GOT3 (cell line): ENCODE results near the gene COL18A1.

Source experiments
- DNase-seq: peaks from one replicate; lab custom pipeline; 2025; ENCODE audit warnings: mixed read lengths; lab: John Stamatoyannopoulos, UW

COL18A1 gene

GRCh38 chr21:45383111-45383614 is 21.8 kb upstream of the COL18A1 start:
- DNase-seq, result no peak

- DNase-seq, result no peak
Measured at GRCh38 chr21:45383615-45384201, 21.3 kb upstream of the COL18A1 start.

- no peak for DNase-seq
Measured at GRCh38 chr21:45384656-45385548, 20.1 kb upstream of the COL18A1 start.

DNA sequence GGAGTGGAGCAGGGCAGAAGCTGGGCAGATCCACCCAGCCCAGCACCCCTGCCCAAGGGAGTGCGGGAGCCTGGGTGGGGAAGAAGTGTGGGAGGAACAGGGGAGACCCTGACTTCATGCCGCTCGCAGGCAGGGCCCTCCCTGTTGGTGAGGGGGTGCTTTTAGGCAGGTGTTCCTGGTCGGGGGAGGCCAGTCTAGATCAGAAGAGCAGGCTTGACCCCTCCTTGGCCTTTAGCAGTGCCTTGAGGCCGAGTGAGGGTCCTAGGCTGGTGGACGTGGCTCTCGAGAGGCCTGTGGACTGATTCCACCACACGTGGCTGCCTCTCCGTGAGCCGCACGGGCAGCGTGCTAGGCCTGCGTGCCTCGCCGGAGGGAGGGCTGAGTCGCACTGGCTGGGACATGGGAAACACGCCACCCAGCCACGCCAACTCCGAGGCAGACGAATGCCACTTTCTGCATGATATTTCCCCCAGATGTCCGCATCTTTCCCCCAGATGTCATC is 19.4 kb upstream of the COL18A1 start:
- no peak for DNase-seq

DNA sequence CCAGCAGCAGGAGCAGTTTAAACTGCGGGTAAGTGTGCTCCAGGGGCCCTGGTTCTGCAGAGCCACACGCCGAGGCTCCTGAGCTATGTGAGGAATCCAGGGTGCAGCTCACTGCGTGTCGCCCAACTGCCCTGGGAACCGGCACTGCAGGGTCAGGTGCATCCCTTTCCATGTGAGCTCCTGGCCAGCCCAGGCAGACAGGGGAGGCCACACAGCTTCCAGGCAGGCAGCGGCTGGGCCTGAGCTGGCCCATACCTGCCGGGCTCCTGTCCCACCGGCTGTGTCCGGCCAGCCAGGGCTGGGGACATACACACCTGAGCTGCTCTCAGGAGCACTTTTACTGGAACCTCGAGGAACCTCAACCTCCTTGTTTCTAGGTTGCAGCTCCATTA is 18.6 kb upstream of the COL18A1 start:
- DNase-seq, result no peak

DNA sequence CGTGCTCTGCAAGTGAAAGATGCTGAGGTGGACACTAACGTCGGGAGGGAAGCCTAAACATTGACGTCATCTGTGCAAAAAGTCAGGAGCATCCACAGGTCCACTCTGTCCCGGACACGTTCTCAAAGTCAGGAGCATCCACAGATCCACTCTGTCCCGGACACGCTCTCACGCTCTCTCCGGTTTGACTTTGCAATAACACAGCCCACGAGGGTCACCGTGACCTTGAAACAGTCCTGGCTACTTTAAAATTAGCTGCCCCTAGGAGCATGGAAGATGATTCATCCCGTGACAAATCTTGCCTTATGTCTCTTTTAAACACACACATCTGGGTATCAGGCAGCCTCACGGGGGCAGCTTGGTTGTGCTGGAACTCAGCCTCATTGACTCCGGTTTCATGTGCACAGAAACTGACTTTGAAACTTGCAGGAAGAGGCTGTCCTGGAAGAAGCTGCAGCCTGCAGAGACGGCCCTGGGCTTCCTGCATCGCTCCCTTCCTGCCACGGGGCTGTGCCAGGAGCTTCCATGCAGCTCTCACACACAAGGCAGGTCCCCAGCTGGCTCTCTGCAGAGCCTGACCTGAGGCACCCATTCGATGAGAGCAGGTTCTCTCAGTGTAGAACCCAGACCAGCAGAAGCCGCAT is 18.1 kb upstream of the COL18A1 start:
- peak; percentile 43 for DNase-seq

DNA sequence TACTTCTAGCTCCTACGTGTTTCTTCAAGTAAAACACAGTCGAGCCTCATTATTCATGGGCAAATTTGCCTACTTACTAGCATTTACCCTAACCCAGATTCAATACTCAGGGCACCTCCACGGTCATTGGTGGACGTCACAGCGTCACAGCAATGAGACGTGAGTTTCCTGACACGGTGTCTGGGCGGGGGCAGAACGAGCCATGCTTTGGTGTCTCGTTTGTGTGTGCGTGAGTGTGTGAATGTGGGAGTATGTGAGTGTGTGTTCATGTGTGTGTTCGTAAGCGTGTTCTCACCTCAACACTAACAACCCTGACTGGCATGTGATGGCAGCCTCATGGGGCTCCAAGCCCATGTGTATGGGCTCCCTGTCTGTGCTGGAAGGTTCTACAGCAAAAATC is 17.5 kb upstream of the COL18A1 start:
- no peak for DNase-seq

DNA sequence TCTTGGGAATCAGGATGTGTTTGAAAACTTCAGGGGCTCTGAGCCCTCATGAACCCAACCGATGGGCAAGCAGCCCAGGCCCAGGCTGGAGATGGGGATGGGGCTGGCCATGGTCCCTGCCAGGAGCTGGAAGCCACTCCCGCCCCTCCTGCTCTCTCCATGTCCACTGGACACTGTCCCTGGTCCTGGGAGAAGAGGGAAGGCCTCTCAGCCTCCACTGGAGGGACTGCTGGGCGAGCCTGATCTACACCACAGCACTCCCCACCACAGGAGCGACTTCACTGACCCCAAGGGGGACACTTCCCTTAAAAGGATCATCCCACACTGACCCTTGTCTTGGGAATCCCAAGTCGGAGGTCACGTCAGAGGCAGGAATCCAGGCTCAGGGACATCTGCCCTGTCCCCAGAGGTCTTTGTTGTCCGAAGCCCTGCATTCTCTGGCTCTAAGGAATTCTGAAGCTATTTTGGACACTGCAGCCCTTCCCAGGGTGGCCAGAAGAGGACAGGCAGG is 16.9 kb upstream of the COL18A1 start:
- DNase-seq, result no peak

- DNase-seq, result no peak
Measured at GRCh38 chr21:45388611-45389296, 16.2 kb upstream of the COL18A1 start.

GRCh38 chr21:45390121-45390751 is 14.7 kb upstream of the COL18A1 start:
- no peak for DNase-seq

- no peak for DNase-seq
Measured at GRCh38 chr21:45390831-45391742, 13.9 kb upstream of the COL18A1 start.

DNA sequence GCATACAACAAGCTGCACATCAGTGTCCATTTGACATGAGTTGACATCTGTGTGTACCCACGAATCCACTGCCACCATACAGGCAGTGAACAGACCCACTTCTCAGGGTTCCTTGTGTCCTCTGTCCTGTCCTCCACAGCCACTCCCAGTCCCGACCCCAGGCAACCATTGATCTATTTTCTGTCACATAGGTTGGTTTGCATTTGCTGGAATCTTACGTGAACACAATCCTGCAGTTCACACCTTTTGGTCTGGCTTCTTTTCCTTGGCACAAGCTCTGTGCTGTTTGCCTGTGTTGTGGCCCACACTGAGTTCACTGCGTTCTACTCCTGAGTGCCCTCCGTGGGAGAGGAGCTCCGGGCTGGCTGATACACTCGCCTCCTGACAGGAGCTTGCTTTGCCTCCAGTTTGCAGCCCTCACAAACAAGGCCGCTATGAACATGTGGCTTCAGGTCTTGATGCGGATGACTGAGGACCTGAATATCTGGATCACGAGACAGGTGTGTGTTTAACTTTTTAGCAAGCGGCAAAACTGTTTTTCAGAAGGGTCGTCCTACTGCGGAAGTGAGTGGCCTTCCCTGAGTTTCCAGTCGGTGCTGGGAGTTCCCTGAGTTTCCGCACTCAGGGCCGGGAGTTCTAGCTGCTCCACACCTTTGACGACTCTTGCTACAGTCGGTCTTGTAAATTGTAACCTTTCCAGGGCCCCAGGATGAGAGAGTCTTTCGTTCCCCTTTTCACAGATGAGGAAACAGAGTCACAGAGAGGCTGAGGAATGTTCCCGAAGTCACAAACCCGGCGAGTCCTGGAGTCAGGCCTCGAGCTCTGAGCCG is 13.0 kb upstream of the COL18A1 start:
- DNase-seq, result no peak

- no peak for DNase-seq
Measured at GRCh38 chr21:45392573-45392971, 12.4 kb upstream of the COL18A1 start.

GRCh38 chr21:45393021-45393420 is 11.9 kb upstream of the COL18A1 start:
- no peak for DNase-seq

- DNase-seq, result no peak
Measured at GRCh38 chr21:45393833-45394638, 10.9 kb upstream of the COL18A1 start.

DNA sequence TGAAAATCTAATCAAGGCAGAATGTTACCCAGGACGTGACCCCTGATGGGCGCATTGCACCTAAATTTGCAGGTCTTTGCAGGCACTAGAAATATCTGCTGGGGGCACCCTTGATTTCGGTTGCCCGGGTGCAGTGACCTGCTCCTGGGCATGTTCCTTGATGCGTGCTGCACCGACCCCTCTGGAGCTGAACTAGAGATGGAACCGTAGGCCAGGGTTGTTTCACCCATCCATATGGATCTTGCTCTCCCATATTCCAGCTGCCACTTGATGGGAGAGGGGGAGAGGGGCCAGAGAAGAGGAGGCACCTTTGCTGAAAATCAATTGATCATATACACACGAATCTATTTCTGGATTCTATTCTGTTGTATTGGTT is 8.4 kb upstream of the COL18A1 start:
- DNase-seq, result no peak

GRCh38 chr21:45397381-45397780 is 7.6 kb upstream of the COL18A1 start:
- DNase-seq, result no peak

DNA sequence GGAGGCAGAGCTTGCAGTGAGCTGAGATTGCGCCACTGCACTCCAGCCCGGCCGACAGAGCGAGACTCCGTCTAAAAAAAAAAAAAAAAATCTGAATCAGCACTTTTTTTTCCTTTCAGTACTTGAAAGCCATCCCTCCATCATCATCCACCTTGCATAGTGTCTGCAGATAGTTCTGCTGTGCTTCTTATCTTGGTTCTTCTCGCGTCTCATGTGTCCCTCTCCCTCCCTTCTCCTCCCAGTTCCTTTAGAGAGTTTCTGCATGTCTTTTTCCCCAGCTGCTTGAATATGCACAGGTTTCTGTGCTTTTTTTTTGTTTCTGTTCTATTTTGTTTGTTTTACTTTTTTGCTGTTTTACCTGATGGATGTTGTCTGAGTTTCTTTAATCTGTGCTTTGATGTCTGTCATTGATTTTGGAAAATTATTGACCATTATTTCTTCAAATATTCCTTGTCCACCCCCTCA is 3.9 kb upstream of the COL18A1 start:
- no peak for DNase-seq
